ENCODE data around the gene CYBA. TPM values are rescaled to one million over a fixed set of nuclear protein-coding genes. Genes with fewer than 3 reads are reported as not detected.

Gene CYBA
- total RNA-seq, 1 experiment from 2014 or later, result 34.2 TPM

DNA sequence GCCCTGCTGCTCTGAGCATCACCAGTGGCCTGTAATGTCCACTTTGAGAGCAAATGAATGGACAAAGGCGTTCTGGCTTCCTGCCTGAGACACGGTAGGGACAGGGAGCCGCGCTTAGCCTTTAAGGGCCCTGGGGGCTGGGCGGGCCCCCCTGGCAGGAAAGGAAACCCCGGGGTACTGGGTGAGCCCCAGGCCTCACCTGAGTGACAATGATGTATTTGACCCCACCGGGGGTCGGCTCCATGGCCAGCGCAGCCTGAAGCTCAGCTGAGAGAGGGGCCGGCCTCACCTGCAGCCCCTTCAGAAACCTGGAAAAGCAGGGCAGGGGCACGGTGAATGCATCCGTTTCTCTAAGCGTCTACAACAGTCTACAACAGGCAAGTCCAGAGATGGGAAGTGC, 2.2 kb upstream of the CYBA start:
- in situ Hi-C loops (cut with HindIII; ENCODE audit: low pct_unique_long_range_greater_than_20kb, low sequenced_read_pairs), result no loop called here
- no peak for DNase-seq (ENCODE audit: low read depth, low spot score)

DNA sequence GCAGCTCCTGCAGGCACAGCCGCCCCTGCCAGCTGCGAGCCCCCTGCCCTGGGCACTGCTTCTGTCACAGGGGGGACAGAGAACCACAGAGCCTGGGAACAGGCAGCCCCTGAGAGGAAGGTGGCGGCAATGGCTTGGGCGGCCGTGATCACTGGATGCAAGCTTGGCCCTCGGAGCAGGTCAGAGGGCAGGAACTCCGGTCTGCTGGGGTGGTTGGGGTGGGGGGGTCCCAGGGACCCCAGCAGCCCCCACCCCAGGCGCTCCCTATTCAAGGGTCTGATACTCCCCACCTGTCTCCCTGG, 1.9 kb upstream of the CYBA start:
- in situ Hi-C loops (cut with HindIII; ENCODE audit: low pct_unique_long_range_greater_than_20kb, low sequenced_read_pairs), result no loop called here
- no peak for DNase-seq (ENCODE audit: low read depth, low spot score)

DNA sequence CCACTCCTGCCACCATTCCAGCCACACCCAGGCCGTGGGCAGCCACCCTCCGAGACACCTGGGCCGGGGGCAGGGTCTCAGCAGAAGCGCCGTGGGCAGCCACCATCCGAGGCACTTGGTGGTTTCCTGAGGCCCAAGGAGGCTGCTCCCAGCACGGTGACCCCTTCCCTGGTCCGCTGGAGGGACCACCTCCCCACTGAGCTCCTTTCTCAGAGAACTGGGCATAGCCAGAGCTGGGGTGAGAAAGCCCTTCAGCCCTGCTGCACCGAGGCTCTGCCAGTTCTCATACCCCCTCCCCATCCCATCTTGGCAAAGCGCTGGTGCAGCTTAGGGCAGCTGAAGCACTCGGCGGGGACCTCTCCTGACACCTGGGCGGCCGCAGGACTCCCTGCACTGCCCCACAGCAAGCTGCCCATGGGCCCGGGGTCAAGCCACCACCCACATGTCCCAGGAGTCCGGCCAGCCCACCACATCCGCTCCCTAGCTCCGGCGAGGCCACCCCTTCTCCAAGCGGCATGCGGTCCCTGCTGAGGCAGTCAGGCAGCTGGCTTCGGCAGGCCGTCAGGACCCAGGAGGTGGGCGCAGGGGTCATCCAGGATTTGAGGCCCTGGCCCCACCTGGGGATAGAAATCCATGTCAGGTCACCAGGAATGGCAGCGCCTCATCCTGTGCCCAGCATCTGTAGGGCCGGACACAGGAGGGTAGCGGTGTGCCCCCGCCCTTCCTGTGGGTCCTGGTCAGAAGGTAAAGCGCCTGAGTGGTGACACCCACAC, 1.3 kb upstream of the CYBA start:
- no peak for DNase-seq (ENCODE audit: low read depth, low spot score)
- in situ Hi-C loops (cut with HindIII; ENCODE audit: low pct_unique_long_range_greater_than_20kb, low sequenced_read_pairs), result no loop called here

DNA sequence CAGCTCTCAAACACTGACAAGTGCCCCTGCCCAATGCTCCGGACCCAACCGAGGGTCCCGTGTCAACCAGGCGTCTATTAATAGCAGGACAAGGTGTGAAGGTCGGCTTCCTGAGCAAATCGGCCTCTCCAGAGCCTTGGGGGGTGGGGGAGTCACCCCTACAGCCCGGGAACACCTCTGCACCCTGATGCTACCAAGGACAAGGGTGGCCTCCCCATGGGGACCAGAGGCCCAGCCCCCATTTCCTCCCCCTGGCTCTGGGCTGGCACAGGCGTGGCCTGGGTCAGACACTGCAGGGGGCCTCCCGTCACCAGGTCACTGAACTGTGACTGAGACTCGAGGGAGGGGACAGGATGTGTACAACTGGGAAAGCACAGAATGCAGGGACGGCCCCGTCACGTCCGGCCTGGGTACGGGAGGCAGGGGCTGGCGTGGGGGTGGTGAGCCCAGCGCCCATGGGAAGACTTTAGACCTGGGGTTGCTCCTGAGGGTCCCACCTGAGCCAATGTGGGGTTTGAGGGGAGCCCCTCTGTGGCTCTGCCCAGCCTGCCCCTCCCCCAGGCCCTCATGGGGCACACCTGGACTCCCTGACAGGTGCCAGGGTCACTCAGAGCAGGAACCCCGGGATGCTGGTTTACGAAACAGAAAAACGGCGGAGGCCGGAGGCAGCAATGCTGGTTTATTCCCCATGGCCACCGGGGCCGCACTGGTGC, 579 bp upstream of the CYBA start:
- in situ Hi-C loops (cut with HindIII; ENCODE audit: low pct_unique_long_range_greater_than_20kb, low sequenced_read_pairs), result no loop called here
- DNase-seq (ENCODE audit: low read depth, low spot score), result no peak

DNA sequence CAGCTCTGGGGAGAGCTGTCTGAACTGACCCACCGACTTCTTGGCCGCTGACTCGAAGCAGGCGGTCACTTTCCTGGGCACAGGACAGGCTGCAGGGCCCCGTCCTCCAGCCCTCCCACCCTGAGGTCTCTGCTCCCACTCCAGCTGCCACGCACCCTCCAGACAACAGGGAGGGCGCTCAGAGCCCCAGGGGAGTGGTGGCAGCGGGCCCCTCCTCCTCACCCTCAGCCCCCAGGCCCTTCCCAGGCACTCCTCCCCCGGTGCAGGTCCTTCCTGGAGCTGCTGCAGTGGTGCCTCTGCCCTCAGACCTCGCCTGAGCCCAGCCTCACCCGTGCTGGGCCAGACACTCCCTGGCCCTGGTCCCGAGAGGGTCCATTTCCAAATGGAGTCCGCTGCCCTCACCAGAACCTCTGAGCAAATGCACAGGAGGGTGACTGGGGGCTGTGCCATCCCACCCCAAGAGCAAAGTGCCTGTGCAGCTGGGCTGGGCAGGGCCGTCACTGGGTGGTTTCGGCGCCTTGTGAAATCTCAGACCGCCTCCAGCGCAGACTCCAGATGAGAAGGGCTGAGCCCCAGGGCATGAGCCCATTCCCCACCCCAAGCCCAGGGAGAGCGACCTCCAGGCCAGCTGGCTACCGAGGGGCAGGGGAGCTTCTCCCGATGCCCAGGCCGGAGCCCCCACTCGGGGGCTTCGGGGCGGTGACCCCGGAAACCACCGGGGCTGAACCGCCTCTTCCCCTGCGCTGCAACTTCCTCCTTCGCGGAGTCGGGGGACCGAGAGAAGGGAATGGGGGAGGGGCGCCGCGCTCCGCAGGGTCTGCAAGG, 717 bp downstream of the CYBA start:
- in situ Hi-C loops (cut with HindIII; ENCODE audit: low pct_unique_long_range_greater_than_20kb, low sequenced_read_pairs), result no loop called here
- no peak for DNase-seq (ENCODE audit: low read depth, low spot score)

DNA sequence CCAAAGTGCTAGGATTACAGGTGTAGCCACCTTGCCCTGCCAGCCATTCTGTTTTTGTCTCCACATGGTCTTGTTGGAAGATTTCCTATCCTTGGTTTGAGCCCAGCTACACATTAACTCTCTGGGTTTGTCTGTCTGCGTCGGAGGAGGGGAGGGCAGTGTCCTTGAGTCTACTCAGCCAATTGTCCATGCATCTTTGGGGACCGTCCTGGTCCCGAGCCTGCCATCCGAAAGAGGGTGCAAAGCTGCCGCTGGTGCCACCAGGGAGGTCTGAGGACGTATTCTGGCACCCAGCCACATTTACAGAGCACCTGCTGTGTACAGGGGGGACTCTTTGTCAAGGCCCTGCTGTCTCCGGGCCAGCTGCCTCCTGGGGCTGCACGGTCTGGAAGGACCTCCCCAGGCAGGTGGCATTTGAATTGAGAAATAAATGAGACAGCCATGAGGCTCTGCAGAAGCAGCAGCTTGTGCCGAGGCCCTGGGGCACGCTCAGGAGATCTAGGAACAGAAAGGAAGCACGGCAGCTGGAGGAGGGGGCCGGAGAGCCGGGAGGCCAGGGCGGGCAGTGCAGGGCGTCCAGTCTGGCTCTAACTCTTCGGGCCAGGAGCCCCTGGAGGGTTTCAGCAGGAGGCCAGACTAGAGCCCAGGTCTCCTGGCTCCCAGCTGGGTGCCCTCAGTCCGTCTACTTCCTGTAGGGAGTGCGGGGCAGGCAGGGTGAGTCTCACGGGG, 1.5 kb downstream of the CYBA start:
- in situ Hi-C loops (cut with HindIII; ENCODE audit: low pct_unique_long_range_greater_than_20kb, low sequenced_read_pairs), result no loop called here
- DNase-seq (ENCODE audit: low read depth, low spot score), result no peak

DNA sequence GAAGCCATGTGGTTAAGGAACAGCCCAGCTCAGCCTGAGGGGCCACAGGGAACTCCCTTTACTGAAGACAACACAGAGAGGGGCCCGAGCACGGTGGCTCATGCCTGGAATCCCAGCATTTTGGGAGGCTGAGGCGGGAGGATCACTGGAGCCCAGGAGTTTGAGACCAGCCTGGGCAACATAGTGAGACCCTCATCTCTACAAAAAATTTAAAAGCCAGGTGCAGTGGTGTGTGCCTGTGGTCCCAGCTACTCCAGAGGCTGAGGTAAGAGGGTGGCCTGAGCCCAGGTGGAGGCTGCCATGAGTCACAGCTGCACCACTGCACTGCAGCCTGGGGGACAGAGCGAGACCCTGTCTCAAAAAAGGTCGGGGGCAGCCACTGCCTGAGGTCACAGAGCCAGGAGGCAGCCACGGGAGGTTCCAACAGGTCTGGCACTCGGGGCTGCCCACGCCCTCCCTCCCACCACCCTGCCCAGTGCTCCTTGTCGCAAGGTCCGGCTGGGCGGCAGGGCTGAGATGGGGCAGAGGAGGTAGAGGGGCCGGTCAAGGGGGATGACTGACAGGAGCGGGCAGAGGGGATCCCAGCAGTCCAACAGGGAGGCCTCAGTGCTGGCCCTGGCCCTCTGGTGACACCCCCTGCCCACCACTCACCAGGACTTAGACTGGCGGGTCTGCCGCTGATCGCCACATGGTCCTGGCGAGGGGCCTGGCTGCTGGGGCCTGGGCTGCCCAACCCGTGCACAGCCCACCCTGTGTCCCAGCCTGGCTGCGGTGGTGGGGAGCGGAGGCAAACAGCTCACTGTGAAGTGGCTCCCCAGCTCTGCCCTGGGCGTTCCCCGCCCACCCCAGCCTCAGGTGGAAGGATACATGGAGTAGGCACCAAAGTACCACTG, 3.4 kb downstream of the CYBA start:
- in situ Hi-C loops (cut with HindIII; ENCODE audit: low pct_unique_long_range_greater_than_20kb, low sequenced_read_pairs), result no loop called here
- DNase-seq (ENCODE audit: low read depth, low spot score), result no peak

DNA sequence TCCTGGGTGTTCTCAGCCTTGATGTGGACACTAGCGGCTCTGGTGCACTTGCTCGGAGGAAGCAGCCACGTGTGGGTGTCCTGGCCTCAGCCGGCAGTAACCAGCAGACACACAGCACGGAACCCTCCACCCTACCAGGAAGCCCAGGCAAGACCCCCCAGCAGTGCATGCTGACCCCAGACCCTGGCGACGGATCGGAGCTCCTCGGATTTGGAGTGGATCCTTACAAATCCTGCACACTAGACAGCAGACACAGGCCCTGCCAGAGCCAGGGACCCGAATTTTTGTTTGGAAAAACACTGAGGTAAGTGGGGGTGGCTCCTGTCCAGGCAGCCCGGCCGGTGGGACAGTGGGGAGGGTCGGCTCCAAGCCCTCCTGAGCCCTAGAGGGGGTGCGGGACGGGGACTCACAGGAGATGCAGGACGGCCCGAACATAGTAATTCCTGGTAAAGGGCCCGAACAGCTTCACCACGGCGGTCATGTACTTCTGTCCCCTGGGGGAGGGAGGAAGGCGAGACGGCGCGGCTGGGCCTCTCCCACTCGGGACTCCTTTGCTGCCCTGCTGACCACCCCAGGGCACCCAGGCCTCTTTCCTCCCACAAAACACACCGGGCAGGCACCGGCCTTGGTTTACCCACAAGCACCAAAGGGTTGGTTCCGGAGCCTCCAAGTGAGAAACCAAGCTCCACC, 4.4 kb downstream of the CYBA start:
- DNase-seq (ENCODE audit: low read depth, low spot score), result no peak
- in situ Hi-C loops (cut with HindIII; ENCODE audit: low pct_unique_long_range_greater_than_20kb, low sequenced_read_pairs), result no loop called here

DNA sequence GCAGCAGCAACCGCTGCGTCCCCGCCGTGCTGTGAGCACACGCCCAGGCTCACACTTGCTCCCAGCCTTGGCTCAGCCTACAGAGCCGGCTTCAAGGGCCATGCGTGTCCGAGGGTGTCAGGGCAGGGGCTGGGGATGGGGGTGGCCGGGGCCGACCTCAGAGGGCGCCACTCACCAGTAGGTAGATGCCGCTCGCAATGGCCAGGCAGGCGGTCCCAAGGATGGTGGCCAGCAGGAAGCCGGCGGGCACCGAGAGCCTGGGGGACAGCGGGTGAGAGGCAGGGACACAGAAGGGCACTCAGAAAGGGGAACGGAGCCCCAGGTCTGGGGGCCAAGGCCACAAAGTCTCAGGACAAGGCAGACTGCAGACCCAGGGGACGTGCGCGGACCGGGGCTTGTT, 4.9 kb downstream of the CYBA start:
- no peak for DNase-seq (ENCODE audit: low read depth, low spot score)
- in situ Hi-C loops (cut with HindIII; ENCODE audit: low pct_unique_long_range_greater_than_20kb, low sequenced_read_pairs), result no loop called here

DNA sequence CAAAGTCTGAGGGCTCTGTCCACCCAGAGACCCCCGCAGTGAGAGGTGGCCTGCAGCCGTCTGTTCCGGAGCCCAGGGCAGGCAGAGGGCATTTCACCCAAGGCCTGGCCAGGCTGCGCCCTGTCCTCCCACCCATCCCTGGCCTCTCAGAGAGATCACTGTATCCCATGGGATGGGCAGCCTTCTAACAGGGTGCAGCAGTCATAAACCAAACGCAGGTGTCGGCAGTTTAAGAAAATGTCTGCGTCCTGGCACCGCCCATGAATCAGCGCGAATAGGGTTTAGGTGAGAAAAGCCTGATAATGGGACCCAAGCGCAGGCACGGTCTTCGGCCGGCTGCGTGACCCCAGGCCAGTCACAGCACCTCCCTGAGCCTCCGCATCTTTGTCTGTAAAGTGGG, 5.4 kb downstream of the CYBA start:
- in situ Hi-C loops (cut with HindIII; ENCODE audit: low pct_unique_long_range_greater_than_20kb, low sequenced_read_pairs), result no loop called here
- DNase-seq (ENCODE audit: low read depth, low spot score), result no peak

DNA sequence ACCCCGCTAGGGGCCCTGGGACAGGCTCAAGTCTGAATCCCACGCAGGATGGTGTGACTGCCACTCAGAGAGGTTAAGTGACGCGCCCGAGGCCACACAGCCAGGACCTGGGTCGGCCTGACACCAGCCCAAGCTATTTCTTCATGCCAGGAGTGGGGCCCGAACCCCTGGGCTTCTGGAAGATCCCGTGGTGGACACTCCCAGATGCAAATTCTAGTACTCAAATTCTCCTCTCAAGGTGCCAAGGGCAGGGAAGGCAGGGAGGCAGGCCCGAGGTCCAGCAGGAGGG, 7.3 kb downstream of the CYBA start:
- DNase-seq (ENCODE audit: low read depth, low spot score), result no peak
- in situ Hi-C loops (cut with HindIII; ENCODE audit: low pct_unique_long_range_greater_than_20kb, low sequenced_read_pairs), result no loop called here

DNA sequence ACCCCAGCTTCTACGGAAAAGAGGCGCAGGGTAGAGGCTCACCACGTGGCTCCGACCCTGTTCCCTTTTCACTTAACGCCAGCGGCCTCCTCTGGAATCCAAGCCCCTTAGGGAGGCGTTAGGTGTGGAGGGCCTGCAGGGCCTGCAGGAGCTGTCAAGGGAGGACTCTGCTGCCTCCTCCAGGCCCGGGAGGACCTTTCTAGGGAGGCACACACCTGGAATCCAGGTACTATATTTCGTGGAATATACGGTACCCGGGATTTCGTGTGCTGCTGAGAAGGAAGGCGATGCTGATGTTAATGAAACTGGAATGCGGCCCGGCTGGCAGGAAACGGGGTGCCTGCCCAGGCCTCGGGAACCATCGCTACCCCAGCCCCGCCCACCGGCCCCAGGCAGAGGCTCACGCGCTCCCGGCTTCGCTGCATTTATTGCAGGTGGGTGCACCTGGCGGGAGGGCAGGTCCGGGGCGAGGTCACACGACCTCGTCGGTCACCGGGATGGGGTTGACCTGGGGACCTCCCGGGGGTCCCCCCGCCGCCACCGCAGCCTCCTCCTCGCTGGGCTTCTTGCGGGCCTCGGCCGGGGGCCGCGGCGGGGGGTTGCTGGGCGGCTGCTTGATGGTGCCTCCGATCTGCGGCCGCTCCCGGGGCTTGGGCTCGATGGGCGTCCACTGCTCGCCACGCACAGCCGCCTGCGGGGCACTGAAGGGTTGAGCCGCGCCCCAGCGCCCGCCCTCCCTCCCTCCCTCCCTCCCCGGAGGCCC, 7.8 kb downstream of the CYBA start:
- in situ Hi-C loops (cut with HindIII; ENCODE audit: low pct_unique_long_range_greater_than_20kb, low sequenced_read_pairs), result no loop called here

DNA sequence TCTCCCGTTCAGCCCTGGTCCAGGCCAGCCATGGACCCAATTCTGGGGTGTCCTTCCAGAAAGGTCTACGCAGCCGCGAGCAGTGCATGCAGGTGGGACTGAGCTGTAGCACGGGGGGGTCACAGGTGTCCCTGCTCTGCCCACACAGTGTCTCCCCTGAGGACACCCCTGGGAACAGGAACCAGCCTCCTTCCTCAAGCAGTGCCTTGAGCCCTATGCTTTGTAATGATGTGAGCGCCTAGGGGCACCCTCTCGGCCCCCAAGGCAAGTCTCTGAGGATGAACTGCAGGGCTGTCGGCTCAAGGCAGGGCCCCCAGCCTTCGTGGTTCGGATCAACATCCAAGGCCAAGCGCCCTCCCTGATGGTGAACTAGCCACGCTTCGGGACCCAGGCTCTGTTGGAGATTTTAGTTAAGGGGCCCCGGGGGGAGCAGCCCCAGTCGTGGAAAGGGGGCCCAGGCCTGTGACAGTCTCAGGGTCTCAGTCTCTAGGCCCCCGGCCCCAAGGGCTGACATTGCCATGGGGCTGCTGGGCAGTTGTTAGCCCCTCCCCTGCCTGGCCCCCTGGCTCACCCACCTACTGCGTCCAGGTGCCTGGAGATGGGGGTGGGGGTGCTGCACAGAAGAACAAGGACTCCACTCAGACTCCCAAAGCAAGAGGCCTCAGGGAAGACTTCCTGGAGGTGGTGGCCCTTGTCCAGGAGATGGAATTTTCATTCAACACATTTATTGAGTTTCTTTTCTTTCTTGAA, 10.2 kb downstream of the CYBA start:
- in situ Hi-C loops (cut with HindIII; ENCODE audit: low pct_unique_long_range_greater_than_20kb, low sequenced_read_pairs), result no loop called here
- no peak for DNase-seq (ENCODE audit: low read depth, low spot score)

More for the DNA sequence above, 7.8 kb downstream of the CYBA start:
- DNase-seq (ENCODE audit: low read depth, low spot score), result no peak

DNA sequence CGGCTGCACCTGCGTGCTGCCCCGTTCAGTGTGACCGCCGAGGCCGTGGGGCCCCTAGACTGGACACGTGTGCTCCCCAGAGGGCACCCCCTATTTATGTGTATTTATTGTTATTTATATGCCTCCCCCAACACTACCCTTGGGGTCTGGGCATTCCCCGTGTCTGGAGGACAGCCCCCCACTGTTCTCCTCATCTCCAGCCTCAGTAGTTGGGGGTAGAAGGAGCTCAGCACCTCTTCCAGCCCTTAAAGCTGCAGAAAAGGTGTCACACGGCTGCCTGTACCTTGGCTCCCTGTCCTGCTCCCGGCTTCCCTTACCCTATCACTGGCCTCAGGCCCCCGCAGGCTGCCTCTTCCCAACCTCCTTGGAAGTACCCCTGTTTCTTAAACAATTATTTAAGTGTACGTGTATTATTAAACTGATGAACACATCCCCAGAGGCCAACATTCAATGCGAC, 10.8 kb downstream of the CYBA start:
- in situ Hi-C loops (cut with HindIII; ENCODE audit: low pct_unique_long_range_greater_than_20kb, low sequenced_read_pairs), result no loop called here
- no peak for DNase-seq (ENCODE audit: low read depth, low spot score)

DNA sequence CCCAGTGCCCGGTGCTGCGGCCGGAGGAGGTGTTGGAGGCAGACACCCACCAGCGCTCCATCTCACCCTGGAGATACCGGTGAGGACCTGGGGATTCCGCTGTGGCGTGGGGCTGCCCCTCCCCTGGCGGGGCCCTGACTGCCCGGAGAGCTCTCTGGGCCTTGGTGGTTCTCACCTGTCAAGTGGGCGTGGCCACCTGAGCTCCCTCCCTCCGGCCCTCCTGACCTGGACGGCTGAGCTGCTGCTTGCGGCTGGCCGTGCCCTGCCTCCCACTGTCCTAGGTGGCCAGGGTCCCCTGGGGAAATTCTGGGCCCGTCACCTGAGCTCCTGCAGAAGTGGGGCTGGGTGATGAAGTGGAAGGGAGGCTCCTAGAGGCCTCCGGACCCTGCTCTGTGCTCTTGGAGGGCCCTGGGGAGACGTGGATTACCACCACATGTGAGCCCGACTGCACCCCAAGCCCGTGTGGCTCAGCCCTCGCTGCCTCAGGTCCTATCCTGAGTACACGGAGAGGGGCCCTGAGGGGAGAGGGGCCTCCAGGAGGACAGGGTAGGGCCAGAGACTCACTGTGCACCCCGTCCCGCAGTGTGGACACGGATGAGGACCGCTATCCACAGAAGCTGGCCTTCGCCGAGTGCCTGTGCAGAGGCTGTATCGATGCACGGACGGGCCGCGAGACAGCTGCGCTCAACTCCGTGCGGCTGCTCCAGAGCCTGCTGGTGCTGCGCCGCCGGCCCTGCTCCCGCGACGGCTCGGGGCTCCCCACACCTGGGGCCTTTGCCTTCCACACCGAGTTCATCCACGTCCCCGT, 11.4 kb downstream of the CYBA start:
- in situ Hi-C loops (cut with HindIII; ENCODE audit: low pct_unique_long_range_greater_than_20kb, low sequenced_read_pairs), result no loop called here
- no peak for DNase-seq (ENCODE audit: low read depth, low spot score)
